Gastroesophageal sphincter (tissue), 3 donors: ENCODE measurements around the gene HSPBP1.

Source experiments
- CTCF ChIP-seq, 4 experiments: fragments of 200-600 bp in 2 of 4; fragments of 450-650 bp in 2 of 4; sonication (generic) in 1 of 4; IDR thresholded peaks; one replicate each; pipeline ENCODE4 v1.5.1; 2017 to 2019; ENCODE audit warnings: antibody characterized with exemption in 4 of 4, mild to moderate bottlenecking in 2 of 4, moderate library complexity in 2 of 4
- EP300 ChIP-seq: sonication (generic); formaldehyde crosslinking; IDR thresholded peaks from one replicate; pipeline ENCODE4 v1.6.1; 2017; ENCODE audit warnings: antibody characterized with exemption, mild to moderate bottlenecking
- POLR2A ChIP-seq, 2 donors: fragments of 450-650 bp; IDR thresholded peaks; one replicate each; pipeline ENCODE4 v1.6.1; 2017; ENCODE audit warnings: antibody characterized with exemption in 2 of 2, mild to moderate bottlenecking in 2 of 2, moderate library complexity in 1 of 2
- POLR2AphosphoS5 ChIP-seq: sonication (generic); formaldehyde crosslinking; IDR thresholded peaks from one replicate; pipeline ENCODE4 v1.6.1; 2017; ENCODE audit warnings: antibody characterized with exemption

- TF ChIP-seq CTCF (IDR thresholded peaks at IDR 0.05) (no peak), POLR2A (IDR thresholded peaks at IDR 0.05) (no peak), EP300 (no peak), POLR2AphosphoS5 (no peak)
Observed at GRCh38 chr19:55228403-55229031, 51.4 kb downstream of the HSPBP1 start, which contains the start of gene TMEM86B.
